Measurements from ENCODE around the gene DRGX.

Gene DRGX

DNA sequence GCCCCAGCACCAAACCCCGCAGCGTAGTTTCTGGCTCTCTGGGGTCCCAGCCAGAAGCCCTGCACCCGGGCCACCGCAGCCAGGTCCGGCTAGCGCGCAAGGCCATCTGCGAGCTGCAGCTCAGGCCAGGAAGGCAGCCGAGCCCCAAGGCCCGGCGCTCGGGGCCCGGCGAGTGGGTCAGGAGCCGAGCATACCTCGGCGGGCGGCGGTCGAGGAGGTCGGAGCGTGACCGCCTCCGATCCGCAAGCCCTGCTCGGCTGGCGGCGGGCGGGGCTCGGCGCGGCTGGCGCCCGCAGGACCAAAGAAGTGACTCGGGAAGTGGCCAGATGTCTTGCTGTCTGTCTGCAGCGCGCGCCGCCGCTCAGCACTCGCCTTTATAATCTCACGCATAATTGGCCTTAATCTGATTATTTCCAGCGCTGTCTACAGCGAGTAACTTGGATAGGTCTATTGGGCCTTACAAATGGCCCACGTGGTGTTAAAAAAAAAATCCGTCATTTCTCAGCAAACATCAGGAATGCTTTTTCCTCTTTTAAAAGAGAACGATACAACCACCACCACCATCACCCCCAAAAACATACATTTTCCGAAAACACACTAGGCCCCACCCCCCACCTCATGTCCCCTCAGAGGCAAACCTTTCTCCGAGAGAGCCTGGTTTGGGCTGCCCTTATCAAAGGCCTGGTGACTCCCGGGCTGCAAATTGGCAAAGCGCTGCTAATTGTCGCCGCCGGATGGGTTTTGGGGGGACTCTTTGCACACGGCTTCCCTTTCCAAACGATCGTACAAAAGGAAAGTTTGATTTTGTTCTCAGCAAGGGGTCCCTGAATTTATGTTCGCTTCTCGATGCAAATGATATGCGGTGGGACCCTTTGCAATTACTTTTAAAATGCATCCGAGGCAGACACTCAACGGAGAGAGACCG lies at the start of gene DRGX:
DRGX (minus strand) TSS at position 349 of the 925 bp plus-strand sequence. CDS start 649 bp downstream, outside the sequence.
- no peak for DNase-seq

DNA sequence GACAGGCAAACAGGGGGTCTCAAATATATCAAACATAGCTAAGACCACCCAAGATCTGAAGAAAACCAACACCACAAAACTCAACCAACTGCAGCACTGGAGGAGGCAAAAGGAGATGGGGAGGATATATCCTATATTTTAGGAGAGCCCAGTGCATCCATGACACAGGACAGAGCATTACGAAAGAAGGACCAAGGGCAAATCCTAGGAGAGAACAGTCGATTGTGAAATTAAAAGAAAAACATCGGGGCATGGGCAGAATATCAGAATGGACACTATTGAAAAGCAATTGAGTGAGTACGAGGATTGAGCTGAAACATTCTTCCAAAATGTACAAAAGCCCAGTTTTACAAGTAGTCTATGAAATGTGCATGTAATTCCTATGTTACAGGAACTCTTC lies 48.5 kb upstream of the DRGX start:
- no peak for DNase-seq

DNA sequence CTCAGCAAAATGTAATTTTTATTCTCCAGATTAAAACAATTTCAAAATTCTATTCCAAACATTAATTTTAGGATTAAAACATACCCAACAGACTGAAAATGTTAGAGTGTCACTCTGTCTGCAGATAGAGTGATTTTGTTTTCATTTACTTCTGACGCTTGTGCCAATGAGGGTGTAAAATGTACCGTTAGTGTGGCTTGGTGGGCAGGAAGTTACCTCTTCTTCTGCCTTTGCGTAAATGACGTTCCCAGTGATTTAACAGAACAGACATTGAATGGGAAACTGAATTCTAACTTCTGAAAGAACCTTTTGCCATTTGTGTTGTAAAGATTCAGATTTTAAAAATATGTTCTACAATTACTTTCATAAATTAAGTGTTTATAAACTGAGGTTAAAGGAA lies 47.0 kb upstream of the DRGX start:
- DNase-seq = no peak

DNA sequence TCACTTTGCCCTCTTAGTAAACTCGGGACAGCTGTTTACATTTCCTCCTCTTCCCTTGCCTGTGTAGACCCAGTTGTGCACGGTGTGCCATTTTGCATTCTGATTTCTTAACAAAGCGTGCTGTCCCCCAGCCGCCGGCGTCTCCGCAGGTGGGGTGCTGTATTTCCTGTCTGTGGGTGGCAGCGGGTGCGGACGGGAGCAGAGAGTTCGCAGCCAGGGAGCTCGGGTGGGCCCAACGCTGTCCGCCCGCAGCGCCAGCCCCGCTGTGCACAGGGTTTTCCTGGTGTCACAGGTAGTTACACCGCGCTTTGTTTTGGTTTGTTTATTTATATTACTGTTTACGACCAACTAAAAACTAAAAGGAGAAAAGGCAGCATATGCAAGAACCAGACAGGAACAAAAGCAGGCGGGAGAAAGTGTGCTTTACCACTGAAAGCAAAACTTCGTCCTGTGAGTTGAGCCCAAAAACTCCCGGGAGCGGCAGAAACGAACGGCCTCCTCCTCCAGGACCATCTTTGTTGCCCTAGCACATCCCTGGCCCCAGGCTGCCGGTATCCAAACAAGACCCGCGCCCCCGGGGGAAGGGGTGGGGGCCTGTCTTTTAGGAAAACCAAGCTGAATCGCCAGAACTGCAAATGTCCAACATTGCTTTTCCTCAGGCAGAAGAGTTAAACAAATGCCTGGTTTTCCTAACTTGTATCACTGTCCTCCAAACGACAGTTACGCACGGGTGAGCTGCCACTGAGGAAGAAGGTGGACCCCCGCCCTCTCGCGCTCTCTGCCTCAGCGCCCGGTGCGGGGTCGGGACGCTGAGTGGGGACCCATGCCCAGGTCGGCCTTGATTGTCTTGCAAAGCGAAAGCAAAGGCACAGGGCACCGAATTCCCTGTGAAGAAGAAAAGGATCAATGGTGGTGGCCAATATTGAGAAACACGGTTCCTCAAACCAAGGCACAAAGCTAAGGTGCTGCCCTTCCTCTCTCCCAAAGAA lies 45.9 kb upstream of the DRGX start:
- no peak for DNase-seq

DNA sequence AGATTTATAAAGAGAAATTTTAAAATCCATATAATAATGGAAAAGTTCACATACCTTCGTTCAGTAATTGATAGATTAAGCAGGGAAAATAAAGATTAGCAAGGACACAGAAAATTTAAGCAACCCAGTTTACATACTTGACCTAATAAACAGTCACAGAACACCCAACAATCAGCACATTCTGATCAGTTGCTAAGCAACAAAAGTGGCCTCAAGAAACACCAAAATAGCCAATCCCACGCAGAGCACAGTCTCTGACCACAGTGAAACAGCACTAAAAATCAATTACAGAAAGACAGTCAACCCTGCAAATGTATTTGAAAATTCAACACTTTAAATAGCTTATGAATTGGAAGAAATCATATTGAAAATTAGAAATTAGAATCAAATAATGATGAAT lies 39.3 kb upstream of the DRGX start:
- no peak for DNase-seq

GRCh38 chr10:49433069-49433468 lies 37.2 kb upstream of the DRGX start:
- no peak for DNase-seq

DNA sequence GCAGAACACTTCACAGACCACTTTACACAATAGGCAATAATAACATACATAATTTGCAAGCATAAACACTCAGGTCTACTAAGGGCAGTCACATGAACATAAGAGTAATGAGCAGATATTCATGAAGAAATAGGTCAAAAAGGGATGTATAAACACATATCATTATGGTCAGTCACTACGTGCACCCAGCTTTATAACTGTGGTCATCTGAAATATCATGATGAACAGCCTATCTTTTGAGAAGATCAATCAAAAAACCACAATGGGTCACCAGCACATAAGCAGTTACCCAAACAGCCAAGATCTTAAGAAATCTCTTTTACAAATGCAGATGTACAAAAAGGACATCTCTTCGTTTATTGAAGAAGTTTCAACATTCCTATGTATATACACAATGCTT lies 35.5 kb upstream of the DRGX start:
- DNase-seq = no peak

DNA sequence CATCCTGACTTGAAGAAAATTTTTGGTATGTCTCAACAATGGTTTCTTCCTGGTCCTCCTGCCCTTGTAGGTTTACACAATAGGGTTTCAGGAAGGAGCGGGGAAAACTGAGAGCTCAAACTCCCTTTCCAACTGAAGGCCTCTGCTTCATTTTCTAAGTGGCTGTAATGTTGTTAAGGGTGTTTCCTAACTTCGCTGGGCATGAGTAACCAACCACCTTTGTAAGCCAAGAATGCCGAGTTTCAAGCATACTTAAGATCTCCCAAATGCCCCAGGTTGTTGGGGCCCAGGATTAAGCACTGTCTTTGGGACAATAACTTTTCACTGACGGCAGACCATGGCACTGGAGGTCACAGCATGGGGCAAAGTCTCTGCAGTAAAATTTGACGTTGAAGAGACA lies 33.6 kb upstream of the DRGX start:
- no peak for DNase-seq

- DNase-seq = no peak
Measured at GRCh38 chr10:49426490-49427360, 30.8 kb upstream of the DRGX start.

GRCh38 chr10:49419005-49419404 lies 23.1 kb upstream of the DRGX start:
- no peak for DNase-seq

- DNase-seq = no peak
Measured at GRCh38 chr10:49418328-49418727, 22.4 kb upstream of the DRGX start.

GRCh38 chr10:49418053-49418326 lies 22.1 kb upstream of the DRGX start:
- DNase-seq = no peak

DNA sequence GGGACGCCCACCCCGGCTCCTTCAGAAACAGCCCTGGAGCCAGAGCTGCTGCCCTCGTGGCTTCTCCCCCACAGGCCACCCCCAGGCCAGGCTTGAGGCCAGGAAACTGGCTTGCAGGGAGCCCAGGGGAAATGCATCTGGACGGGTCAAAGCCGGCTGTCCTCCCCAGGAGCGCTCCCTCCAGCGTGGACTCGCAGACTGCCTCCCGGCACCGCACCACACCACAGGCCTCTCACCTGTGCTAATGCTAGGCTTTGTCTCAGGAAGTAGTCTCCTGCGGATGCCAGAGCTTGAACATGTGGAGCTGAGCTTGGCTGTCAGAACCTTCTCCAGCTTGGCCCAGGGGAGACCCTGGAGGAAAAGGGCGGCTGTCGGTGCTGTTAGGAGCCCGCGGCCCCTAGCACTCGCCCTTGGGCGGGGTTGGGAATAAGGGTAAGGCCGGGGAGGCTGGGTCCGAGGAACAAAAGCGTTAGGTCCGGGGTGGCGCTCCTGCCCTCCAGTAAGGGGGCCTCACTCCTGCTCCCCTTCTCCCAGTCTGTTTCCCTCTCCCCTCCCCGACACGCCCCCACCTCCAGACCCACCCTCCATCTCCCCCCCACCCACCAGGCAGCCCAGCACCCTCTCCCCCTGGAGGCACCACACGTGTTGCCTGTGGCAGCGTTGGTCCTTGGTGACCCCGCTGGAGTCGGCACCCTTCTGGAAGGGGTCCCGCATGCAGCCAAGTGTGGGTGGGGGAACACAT lies 21.6 kb upstream of the DRGX start:
- DNase-seq = no peak

DNA sequence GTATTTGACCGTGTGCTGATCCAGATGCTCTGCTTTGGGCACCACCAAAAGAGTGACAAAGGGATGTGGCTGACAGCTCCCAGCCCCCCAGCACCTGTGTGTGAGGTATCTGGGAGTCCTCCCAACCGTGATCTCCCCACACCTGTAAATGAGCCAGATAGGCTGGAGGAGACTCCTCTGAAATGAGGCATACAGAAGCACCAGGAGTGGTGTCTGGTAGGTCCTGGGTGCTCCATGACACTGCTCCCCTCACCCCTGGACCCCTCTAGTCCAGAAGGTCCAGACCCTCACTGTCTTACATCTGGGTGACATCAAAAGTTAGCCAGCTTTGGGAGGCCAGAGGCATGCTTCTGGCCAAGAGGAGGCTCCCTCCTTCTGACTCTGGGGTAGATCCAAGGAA lies 20.0 kb upstream of the DRGX start:
- no peak for DNase-seq

DNA sequence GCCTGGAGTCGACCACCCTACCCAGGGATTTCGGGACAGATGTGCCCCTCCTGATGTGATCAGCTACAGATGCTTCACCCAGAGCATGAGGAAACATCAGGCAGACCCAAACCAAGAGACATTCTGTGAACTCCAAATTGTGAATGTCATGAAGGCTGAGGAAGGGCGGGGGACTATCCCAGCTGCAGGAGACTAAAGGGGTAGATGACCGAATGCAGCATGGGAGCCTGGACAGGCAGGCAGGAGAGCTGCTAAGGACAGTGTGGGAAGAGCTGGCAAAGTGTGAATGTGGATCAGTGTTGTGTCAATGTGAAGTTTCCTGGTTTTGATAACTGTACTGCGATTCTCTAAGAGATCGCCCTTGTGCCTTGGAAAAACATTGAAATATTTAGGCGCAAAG lies 19.2 kb upstream of the DRGX start:
- no peak for DNase-seq

- DNase-seq = no peak
Measured at GRCh38 chr10:49414496-49414895, 18.6 kb upstream of the DRGX start.

- DNase-seq = no peak
Measured at GRCh38 chr10:49412571-49412970, 16.7 kb upstream of the DRGX start.

- no peak for DNase-seq
Measured at GRCh38 chr10:49410365-49411074, 14.6 kb upstream of the DRGX start.

DNA sequence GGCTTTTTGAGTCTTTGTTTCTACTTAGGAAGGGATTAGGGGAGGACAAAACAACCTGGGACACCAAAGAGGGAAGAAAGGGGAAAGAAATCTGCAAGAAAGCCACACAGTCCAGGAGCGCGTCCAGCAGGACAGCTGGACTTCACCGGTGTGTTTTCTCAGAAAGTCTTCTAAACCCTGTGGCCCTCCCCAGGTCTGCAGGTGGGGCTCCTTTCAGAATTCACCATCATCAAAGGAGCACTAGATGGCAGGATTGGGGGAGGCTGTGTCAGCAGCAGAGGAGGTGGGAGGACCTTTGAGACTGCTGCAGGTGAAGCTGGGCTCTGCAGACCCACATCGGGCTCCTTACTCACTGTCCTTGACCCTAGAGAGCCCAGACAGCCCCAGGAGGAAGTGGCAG lies 13.9 kb upstream of the DRGX start:
- no peak for DNase-seq

DNA sequence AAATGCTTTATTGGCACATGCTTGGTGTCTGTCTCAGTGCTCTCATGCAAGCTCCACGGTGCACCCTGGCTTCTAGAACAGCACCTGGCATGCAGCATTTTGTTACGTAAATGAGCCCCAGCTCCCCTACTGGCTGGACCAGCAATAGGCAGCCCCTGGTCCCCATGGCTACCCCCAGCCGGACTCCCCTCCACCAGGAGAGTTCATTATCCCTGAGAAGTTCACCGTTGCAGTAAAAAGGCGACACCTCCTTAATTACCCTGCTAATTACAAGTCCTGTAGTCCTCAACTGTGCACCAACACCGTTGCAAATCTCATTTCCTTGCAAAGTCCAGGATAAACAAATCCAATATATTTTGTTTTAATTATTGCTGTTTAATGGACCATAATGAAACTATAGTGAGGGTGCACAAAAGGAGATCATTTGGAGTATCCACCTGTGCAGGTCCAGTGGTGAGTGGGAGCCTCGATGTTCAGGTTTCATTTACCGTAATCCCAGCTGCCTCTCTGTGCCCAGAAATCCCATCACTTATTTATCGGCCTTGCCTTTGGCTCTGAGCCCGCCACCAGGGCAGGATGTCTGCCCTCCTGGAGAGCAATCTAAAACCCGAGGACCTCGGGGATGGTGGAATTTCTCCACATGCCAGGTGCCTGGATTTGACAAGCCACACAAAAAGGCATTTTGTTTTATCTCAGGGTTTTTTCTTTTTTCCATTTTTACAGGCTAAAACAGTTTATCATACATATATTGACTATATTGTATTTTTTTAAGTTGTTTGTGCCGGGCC lies 12.8 kb upstream of the DRGX start:
- DNase-seq = no peak

Measured in NCI-H187 treated with DMSO at 0.1 percent for 48 hours (cell line).